SK-N-SH (cell line): ENCODE results near the gene MTCP1.

Experiments used
- CHD2 ChIP-seq: fragments of 150-350 bp; IDR thresholded peaks from 2 replicates; pipeline ENCODE4 v1.6.1; 2018; ENCODE audit warnings: low read length; ENCODE audit not compliant: partially characterized antibody
- EP300 ChIP-seq, 2 experiments: IDR thresholded peaks; 2 replicates each; pipeline versions ENCODE4 v1.4.0 to v1.6.1; 2012; ENCODE audit warnings: borderline replicate concordance in 1 of 2, low read depth in 1 of 2, low read length in 1 of 2
- GABPA ChIP-seq: IDR thresholded peaks from 2 replicates; pipeline ENCODE4 v1.4.0; 2012; ENCODE audit warnings: low read depth, mild to moderate bottlenecking
- MAX ChIP-seq: IDR thresholded peaks from 2 replicates; pipeline ENCODE4 v1.4.0; 2012; ENCODE audit warnings: low read depth
- MEF2A ChIP-seq: IDR thresholded peaks from 2 replicates; pipeline ENCODE4 v1.4.0; 2012; ENCODE audit warnings: low read depth, borderline replicate concordance
- NRF1 ChIP-seq: IDR thresholded peaks from 2 replicates; pipeline ENCODE4 v1.6.1; 2012; ENCODE audit warnings: low read depth, mild to moderate bottlenecking, low read length
- POLR2AphosphoS5 ChIP-seq: IDR thresholded peaks from 2 replicates; pipeline ENCODE4 v1.6.1; 2012; ENCODE audit warnings: low read depth, low read length
- RFX5 ChIP-seq: IDR thresholded peaks from 2 replicates; pipeline ENCODE4 v1.6.1; 2012; ENCODE audit warnings: mild to moderate bottlenecking, improper control_type of control experiment, low read length
- TAF1 ChIP-seq: IDR thresholded peaks from 2 replicates; pipeline ENCODE4 v1.6.1; 2012; ENCODE audit warnings: low read depth, mild to moderate bottlenecking, low read length, moderate library complexity, borderline replicate concordance
- YY1 ChIP-seq: IDR thresholded peaks from 2 replicates; pipeline ENCODE4 v1.4.0; 2012; ENCODE audit warnings: low read depth, mild to moderate bottlenecking
- TF ChIP-seq, protein P1 (sequence below): fragments of 200-600 bp; sonication (generic); IDR thresholded peaks from 2 replicates; pipeline ENCODE4 v1.6.1; 2017; ENCODE audit warnings: antibody characterized with exemption, mild to moderate bottlenecking, moderate library complexity
- TF ChIP-seq, protein P2 (sequence below): IDR thresholded peaks from 2 replicates; pipeline ENCODE4 v1.4.0; 2012; ENCODE audit warnings: low read depth, borderline replicate concordance

GRCh38 chrX:155108427-155108826 is 37.5 kb upstream of the MTCP1 start:
- TF ChIP-seq EP300 (IDR thresholded peaks at IDR 0.05; ENCODE audit: borderline replicate concordance in 1 of 2, low read depth in 1 of 2, low read length in 1 of 2) (no peak), YY1 (no peak), MAX (no peak), TAF1 (no peak), POLR2AphosphoS5 (no peak), CHD2 (no peak), RFX5 (no peak), MEF2A (no peak), GABPA (no peak), NRF1 (no peak)
- TF ChIP-seq, protein P1, sequence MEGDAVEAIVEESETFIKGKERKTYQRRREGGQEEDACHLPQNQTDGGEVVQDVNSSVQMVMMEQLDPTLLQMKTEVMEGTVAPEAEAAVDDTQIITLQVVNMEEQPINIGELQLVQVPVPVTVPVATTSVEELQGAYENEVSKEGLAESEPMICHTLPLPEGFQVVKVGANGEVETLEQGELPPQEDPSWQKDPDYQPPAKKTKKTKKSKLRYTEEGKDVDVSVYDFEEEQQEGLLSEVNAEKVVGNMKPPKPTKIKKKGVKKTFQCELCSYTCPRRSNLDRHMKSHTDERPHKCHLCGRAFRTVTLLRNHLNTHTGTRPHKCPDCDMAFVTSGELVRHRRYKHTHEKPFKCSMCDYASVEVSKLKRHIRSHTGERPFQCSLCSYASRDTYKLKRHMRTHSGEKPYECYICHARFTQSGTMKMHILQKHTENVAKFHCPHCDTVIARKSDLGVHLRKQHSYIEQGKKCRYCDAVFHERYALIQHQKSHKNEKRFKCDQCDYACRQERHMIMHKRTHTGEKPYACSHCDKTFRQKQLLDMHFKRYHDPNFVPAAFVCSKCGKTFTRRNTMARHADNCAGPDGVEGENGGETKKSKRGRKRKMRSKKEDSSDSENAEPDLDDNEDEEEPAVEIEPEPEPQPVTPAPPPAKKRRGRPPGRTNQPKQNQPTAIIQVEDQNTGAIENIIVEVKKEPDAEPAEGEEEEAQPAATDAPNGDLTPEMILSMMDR: no peak
- TF ChIP-seq, protein P2, sequence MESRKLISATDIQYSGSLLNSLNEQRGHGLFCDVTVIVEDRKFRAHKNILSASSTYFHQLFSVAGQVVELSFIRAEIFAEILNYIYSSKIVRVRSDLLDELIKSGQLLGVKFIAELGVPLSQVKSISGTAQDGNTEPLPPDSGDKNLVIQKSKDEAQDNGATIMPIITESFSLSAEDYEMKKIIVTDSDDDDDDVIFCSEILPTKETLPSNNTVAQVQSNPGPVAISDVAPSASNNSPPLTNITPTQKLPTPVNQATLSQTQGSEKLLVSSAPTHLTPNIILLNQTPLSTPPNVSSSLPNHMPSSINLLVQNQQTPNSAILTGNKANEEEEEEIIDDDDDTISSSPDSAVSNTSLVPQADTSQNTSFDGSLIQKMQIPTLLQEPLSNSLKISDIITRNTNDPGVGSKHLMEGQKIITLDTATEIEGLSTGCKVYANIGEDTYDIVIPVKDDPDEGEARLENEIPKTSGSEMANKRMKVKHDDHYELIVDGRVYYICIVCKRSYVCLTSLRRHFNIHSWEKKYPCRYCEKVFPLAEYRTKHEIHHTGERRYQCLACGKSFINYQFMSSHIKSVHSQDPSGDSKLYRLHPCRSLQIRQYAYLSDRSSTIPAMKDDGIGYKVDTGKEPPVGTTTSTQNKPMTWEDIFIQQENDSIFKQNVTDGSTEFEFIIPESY: no peak
